Dermis blood vessel endothelial cell (primary cell): ENCODE measurements around the gene BRCA2. TPM values are rescaled to one million over a fixed set of nuclear protein-coding genes. Genes with fewer than 3 reads are reported as not detected.

Experiments used
- DNase-seq: peaks from one replicate; pipeline ENCODE4 v3.0.0; 2010
- total RNA-seq: library from RNA; depleted of rRNA; stranded (reverse); fragments of >200 nt; gene quantifications from 2 replicates; pipeline ENCODE4 v1.2.3, GENCODE V29; 2014

The BRCA2 gene
- total RNA-seq, 1 donor from 2014 or later = 4.6 TPM

GRCh38 chr13:32430018-32430747 is 114.9 kb downstream of the BRCA2 start:
- DNase-seq = no peak

GRCh38 chr13:32431361-32431760 is 116.1 kb downstream of the BRCA2 start:
- no peak for DNase-seq

- no peak for DNase-seq
Observed at GRCh38 chr13:32432856-32433255, 117.5 kb downstream of the BRCA2 start.

GRCh38 chr13:32438871-32439270 is 123.6 kb downstream of the BRCA2 start:
- DNase-seq = no peak

GRCh38 chr13:32443111-32443510 is 127.8 kb downstream of the BRCA2 start:
- peak; percentile 62 for DNase-seq

GRCh38 chr13:32445461-32445860 is 130.2 kb downstream of the BRCA2 start:
- DNase-seq = no peak

GRCh38 chr13:32446220-32446619 is 130.9 kb downstream of the BRCA2 start:
- DNase-seq = no peak

GRCh38 chr13:32446773-32447465 is 131.6 kb downstream of the BRCA2 start:
- DNase-seq = no peak

- no peak for DNase-seq
Observed at GRCh38 chr13:32447894-32448623, 132.8 kb downstream of the BRCA2 start.

- no peak for DNase-seq
Observed at GRCh38 chr13:32448972-32449371, 133.7 kb downstream of the BRCA2 start.

Other genes with a start within 250 kb of the BRCA2 start
- gene ZAR1L, start 145 bp upstream of the BRCA2 start, total RNA-seq = not detected in 2 replicates
- 6.1 and 13.8 TPM in 2 replicates for gene N4BP2L1, start 112.6 kb downstream of the BRCA2 start, total RNA-seq
- gene N4BP2L2, start 223.3 kb downstream of the BRCA2 start, total RNA-seq = 98.7 and 99.7 TPM in 2 replicates